ENCODE results near the gene DOCK6. TPM values are rescaled to one million over a fixed set of nuclear protein-coding genes. Genes with fewer than 3 reads are reported as not detected.
A peak's percentile ranks its signal among the peaks of the same experiment; 100 is the strongest.

The DOCK6 gene, protein sequence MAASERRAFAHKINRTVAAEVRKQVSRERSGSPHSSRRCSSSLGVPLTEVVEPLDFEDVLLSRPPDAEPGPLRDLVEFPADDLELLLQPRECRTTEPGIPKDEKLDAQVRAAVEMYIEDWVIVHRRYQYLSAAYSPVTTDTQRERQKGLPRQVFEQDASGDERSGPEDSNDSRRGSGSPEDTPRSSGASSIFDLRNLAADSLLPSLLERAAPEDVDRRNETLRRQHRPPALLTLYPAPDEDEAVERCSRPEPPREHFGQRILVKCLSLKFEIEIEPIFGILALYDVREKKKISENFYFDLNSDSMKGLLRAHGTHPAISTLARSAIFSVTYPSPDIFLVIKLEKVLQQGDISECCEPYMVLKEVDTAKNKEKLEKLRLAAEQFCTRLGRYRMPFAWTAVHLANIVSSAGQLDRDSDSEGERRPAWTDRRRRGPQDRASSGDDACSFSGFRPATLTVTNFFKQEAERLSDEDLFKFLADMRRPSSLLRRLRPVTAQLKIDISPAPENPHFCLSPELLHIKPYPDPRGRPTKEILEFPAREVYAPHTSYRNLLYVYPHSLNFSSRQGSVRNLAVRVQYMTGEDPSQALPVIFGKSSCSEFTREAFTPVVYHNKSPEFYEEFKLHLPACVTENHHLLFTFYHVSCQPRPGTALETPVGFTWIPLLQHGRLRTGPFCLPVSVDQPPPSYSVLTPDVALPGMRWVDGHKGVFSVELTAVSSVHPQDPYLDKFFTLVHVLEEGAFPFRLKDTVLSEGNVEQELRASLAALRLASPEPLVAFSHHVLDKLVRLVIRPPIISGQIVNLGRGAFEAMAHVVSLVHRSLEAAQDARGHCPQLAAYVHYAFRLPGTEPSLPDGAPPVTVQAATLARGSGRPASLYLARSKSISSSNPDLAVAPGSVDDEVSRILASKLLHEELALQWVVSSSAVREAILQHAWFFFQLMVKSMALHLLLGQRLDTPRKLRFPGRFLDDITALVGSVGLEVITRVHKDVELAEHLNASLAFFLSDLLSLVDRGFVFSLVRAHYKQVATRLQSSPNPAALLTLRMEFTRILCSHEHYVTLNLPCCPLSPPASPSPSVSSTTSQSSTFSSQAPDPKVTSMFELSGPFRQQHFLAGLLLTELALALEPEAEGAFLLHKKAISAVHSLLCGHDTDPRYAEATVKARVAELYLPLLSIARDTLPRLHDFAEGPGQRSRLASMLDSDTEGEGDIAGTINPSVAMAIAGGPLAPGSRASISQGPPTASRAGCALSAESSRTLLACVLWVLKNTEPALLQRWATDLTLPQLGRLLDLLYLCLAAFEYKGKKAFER (N-terminal part only)
- 95.3 and 184 TPM in 2 replicates for total RNA-seq

GRCh38 chr19:11261971-11262839 lies at the start of gene DOCK6:
Gene DOCK6, minus strand, starts transcription at chr19:11262524. Its CDS starts 84 bp downstream, at chr19:11262440.
- peak; percentile 49 for DNase-seq

GRCh38 chr19:11306337-11306736 lies 44.0 kb upstream of the DOCK6 start:
- no peak for DNase-seq

GRCh38 chr19:11304936-11305335 lies 42.6 kb upstream of the DOCK6 start:
- no peak for DNase-seq

DNA sequence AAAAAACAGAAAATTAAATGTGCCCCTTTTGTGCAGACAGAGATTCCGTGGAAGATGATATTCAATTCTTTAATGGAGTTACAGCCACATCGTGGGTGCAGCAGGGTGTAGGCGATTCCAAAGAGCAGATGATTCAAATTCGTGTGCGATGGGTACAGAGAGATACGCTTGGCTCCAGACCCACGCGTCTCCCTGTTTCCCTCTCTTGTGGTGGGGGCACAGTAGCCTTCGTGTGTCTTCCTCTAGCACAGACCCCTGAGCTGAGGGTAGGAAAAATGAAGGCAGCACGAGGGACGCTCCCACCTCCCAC lies 38.4 kb upstream of the DOCK6 start:
- DNase-seq: no peak

DNA sequence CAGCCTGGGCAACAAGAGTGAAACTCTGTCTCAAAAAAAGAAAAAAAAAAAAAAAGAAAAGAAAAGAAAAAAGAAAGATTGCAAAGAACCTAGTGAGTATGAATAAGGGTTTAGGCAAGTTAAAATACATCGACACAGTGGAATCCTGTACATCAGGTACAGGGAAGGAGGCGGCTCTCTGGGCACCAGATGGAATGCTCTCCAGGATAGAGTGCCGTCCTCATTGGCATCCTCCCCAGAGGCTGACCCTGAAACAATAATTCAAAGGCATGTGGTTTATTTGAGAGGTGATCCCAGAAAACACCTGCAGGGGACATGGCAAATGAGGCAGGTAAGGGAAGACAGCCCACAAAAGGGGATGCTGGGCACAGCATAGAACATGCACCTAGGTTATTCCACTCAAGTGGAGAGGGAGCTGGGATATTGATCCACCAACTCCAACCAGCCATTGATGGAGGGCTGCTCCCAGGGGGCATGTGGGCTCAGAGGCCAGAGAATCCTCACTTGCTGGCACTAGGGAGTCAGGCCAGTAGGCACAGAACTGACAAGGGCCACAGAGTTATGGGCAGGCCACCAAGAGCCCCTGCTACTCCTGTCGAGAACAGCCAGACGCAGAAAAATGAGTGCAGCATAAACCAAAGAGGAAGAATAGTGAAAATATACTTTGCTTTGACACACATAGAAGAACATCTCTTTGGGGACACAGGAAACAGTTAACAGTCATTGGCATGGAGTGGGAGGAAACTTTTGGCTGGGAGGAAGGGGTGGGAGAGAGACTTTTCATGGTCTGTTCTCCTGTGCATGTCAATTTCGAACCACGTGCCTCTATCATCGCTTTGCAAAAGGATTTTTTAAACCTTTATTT lies 37.9 kb upstream of the DOCK6 start:
- no peak for DNase-seq

DNA sequence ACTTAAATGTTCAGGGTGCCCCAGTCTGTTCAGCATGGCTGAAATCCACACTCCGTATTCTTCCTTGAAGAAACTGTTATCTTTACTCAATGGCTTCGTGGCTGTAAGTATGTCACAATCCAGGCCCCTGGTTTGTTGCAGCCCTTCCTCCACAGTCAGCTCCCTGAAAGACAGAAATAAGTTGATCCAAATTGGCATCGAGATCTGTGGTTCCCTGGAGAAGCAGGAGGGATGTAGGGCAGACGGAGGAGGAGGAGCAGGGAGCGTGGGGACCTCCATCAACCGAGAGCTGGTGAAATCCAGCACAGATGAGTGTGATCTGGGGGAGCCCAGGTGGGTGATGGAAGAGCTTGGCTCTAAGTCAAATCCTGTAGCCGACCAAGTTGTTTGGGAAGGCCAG lies 33.9 kb upstream of the DOCK6 start:
- no peak for DNase-seq

DNA sequence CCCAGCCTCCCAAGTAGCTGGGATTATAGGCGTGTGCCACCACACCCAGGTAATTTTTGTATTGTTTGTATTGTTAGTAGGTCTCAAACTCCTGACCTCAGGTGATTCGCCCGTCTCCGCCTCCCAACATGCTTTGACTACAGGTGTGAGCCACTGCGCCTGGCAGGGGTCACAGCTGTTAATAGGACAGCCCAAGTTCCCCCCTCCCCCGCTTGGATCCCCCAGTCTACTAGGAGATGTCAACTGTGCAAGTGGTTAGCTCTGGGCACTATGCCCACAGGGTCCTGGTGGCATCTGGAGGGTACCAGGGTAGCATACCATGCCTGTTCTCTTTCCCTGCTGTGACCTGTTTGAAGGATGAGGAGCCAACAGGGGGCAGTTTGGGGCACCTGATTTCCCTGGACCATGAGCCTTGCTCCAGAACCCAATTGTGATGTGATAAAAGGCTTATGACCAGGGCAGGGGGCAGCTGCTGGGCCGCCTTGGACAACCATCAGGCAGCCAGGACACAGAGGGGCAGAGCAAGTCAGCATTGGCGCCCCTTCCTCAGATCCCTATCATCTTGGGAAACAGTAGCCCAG lies 33.4 kb upstream of the DOCK6 start, which contains the start of gene TSPAN16:
Gene TSPAN16 (plus strand): TSS at position 496 of the 581 bp plus-strand sequence. CDS start 138 bp downstream, outside the sequence.
- DNase-seq: no peak

- DNase-seq: no peak
Observed at GRCh38 chr19:11295180-11295579, 32.9 kb upstream of the DOCK6 start.

DNA sequence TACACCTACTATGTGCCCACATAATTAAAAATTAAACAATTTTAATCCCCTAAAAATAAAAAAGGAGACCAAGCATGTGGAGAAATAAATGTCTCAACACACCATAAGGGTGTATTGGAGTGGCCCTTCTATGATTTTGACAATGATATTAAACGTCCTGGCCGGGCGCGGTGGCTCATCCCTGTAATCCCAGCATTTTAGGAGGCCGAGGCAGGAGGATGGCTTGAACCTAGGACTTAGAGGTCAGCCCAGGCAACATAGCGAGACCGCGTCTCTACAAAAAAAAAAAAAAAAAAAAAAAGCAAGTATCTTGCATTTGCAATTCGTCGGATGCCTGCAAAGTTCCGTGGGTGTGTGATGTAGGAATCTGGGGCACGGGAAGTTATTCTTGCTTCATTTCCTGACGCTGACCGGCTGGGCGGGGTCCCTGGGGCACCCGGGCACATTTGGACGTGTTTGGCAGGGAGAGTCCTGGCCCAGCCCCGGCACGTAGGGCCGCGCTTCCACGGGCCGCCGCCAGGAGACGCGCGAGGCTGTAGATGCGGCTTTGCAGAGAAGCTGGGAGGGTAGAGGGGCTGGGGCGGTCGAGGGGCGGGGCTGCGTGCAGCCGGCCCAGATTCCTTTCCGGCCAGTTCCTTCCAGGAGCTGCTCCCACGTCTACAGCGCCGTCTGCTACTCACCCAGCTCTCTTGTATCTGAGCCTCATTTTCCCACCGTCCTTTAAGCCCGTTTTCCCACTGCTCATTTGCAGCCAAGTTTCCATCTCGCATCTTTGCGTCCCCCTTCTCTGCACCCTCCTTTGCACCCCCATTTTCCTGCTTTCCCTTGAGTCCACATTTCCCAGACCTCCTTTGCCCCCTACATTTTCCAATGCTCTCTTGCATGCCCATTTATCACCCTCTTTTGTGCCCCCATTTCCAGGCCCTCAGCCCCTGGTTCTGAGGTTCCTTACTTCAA lies 31.4 kb upstream of the DOCK6 start:
- DNase-seq: peak; percentile 96

DNA sequence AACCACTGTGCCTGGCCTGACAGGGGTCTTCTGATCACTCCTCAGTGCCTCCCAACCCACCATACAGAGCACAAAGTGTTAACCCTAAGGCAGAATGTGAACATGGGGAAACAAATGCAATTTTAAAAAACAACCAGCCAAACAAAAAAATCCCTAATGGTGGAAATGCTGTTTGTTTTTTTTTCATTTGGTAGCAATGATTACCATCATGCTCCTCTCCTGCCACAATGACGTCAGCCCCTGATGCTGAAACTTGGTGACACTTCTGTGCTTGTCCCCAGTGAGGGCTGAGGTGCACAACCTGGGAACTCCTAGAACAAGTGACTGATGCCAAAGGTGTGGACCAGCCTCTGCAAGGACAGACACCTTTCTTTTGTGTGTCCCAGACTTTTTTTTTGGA lies 29.7 kb upstream of the DOCK6 start:
- no peak for DNase-seq

GRCh38 chr19:11291415-11291814 lies 29.1 kb upstream of the DOCK6 start:
- DNase-seq: no peak

DNA sequence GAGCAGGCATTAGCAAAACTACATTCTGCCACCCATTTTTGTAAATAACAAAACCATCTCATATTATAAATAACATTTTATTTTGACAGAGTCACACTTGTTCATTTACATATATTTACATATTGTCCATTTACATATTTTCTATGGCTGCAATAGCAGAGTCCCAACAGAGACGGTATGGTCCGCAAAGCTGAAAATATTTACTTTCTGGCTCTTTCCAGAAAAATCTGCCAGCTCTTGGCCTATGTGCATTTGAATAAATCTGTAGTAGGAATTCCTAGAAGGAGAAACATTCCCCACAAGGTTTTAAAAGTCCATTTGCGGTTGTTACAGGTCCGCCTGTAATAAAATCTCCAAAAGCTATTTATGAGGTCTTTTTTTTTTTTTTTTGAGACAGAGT lies 27.9 kb upstream of the DOCK6 start:
- DNase-seq: no peak

DNA sequence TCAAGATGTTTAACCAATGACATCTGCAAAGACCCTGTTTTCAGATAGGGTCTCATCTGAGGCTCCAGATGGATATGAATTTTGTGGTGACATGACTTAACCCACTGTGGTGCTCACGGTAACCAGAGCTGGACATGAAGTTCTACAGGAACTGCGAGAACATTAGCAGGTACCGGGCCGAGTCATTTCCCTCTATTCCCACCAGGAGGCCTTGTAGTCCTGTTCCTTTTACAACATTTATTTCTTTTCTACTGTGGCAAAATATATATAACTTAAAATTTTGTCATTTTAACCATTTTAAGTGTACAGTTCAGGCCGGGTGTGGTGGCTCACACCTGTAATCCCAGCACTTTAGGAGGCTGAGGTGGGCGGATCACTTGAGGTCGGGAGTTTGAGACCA lies 26.0 kb upstream of the DOCK6 start:
- peak; percentile 70 for DNase-seq

- peak; percentile 77 for DNase-seq
Observed at GRCh38 chr19:11286312-11286974, 24.1 kb upstream of the DOCK6 start.

GRCh38 chr19:11284515-11284914 lies 22.2 kb upstream of the DOCK6 start:
- no peak for DNase-seq

DNA sequence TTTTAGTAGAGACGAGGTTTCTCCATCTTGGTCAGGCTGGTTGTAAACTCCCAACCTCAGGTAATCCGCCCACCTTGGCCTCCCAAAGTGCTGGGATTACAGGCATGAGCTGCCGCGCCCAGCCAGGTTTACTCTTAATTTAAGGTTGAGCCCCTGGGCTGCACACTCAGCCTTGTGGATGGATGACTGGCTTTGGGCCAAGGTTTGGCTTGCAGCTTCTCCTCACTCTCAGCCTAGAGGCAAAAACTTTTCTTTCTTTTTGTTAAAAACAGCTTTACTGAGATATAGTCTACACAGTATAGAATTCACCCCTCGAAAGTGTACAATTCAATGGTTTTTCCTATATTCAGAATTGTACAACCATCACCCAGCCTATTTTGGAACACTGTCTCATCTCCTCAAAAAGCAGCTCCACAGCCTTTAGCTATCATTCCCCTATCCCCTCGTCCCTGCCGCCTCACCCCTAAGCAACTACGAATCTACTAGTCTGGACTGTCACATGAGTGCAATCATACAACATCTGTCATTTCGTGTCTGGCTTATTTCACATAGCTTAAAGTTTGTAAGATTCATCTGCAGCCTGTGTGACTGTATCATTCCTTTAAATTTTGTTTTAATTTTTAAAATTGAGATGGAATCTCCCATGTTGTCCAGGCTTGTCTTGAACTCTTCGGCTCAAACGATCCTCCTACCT lies 19.2 kb upstream of the DOCK6 start:
- no peak for DNase-seq

DNA sequence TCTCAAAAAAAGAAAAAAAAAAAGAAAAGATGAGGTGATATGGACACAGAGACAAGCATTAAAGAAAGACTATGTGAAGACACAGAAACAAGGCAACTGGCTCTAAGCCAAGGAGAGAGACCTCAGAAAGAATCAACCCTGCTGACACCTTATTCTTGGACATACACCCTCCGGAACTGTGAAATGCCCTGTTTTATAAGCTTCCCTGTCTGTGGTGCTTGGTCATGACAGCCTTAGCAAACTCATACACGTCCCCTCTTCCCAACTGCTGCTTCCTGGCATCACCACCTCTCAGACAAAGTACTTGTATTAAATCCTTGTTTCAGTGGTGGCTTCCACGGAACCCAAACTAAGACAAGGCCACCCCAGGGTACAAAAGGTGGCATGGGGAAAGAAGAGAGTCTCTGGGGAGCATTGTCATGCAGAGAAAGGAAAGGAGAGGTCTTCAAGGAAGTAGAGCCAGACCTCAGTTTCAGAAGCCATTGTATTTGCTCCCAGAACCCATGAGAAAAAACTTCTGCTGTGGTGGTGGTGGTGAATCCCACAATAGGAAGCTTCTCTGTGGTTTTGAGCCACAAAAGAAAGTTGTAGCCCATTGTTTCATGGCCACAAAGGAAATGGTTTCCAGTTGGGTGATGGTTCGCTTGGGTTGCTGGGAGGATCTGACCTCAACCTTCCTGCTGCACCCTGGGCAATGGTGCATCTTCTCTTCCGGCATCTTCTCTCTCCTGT lies 17.3 kb upstream of the DOCK6 start:
- peak; percentile 50 for DNase-seq

Data from dermis blood vessel endothelial cell (primary cell).